SK-N-SH (cell line): ENCODE data around the gene MAP4K4. TPM values are rescaled to one million over a fixed set of nuclear protein-coding genes. Genes with fewer than 3 reads are reported as not detected.

ENCODE experiments used
- CTCF ChIA-PET: fragments of 300-600, 350-600 bp; formaldehyde crosslinking; extraction: SDS; loops from one replicate; lab custom pipeline; 2021; lab: Yijun Ruan, JAX
- POLR2A ChIA-PET: fragments of 350-600 bp; sonication (Branson Sonifier 250); formaldehyde crosslinking; extraction: SDS; loops from one replicate; lab custom pipeline; 2020; ENCODE audit warnings: antibody characterized with exemption, inconsistent platforms; lab: Yijun Ruan, JAX
- DNase-seq: peaks from one replicate; pipeline ENCODE4 v3.0.0; 2012
- H2AFZ ChIP-seq: fragments of 200-600 bp; sonication (generic); 2 replicates; pipeline ENCODE4 v1.8.1; 2016; ENCODE audit warnings: antibody characterized with exemption, mild to moderate bottlenecking, low read depth
- H3F3A ChIP-seq: fragments of 200-600 bp; sonication (generic); replicated peaks from 2 replicates; pipeline ENCODE3; 2016; ENCODE audit warnings: antibody characterized with exemption, mild to moderate bottlenecking; ENCODE audit not compliant: insufficient read depth
- H3K27ac ChIP-seq, 2 experiments: fragments of 200-500 bp in 1 of 2; fragments of 200-600 bp in 1 of 2; sonication (Bioruptor generic) in 1 of 2; sonication (generic), shearing (Covaris generic) in 1 of 2; 2 replicates each; pipeline versions ENCODE4 v1.5.1 to v1.6.1; 2014 to 2016; ENCODE audit warnings: low read depth in 2 of 2, inconsistent platforms in 1 of 2, low read length in 1 of 2, mild to moderate bottlenecking in 1 of 2, mixed read lengths in 1 of 2
- H3K27me3 ChIP-seq: fragments of 200-600 bp; sonication (generic), shearing (Covaris generic); 2 replicates; pipeline ENCODE4 v1.6.1; 2016; ENCODE audit warnings: mixed run types; ENCODE audit not compliant: insufficient read depth
- H3K36me3 ChIP-seq, 2 experiments: fragments of 200-500 bp in 1 of 2; fragments of 200-600 bp in 1 of 2; sonication (Bioruptor generic) in 1 of 2; sonication (generic) in 1 of 2; replicated peaks in 1 of 2; 2 replicates each; pipeline versions ENCODE3 to v1.5.1; 2014 to 2016; ENCODE audit warnings: low read length in 1 of 2, mild to moderate bottlenecking in 1 of 2; ENCODE audit not compliant: insufficient read depth in 2 of 2, control insufficient read depth in 1 of 2
- H3K4me1 ChIP-seq, 2 experiments: fragments of 200-500 bp in 1 of 2; fragments of 200-600 bp in 1 of 2; sonication (Bioruptor generic) in 1 of 2; sonication (generic), shearing (Covaris generic) in 1 of 2; 2 replicates each; pipeline versions ENCODE4 v1.5.1 to v1.6.1; 2014 to 2016; ENCODE audit warnings: low read depth in 1 of 2, low read length in 1 of 2, mixed run types in 1 of 2; ENCODE audit not compliant: insufficient read depth in 2 of 2, control insufficient read depth in 1 of 2
- H3K4me2 ChIP-seq: fragments of 200-600 bp; sonication (generic), shearing (Covaris generic); 2 replicates; pipeline ENCODE4 v1.6.1; 2017; ENCODE audit warnings: mixed run types
- H3K4me3 ChIP-seq, 2 experiments: fragments of 200-500 bp in 1 of 2; fragments of 200-600 bp in 1 of 2; sonication (Bioruptor generic) in 1 of 2; sonication (generic), shearing (Covaris generic) in 1 of 2; 2 replicates each; pipeline versions ENCODE4 v1.5.1 to v1.8.1; 2014 to 2016; ENCODE audit warnings: low read depth in 2 of 2, inconsistent platforms in 1 of 2, low read length in 1 of 2, mild to moderate bottlenecking in 1 of 2, mixed read lengths in 1 of 2, moderate library complexity in 1 of 2
- H3K79me2 ChIP-seq: fragments of 200-600 bp; sonication (generic); 2 replicates; pipeline ENCODE4 v1.8.1; 2017; ENCODE audit warnings: mild to moderate bottlenecking; ENCODE audit not compliant: insufficient read depth
- H3K9ac ChIP-seq: fragments of 200-600 bp; sonication (generic); 2 replicates; pipeline ENCODE4 v1.6.1; 2017; ENCODE audit warnings: mixed run types
- H3K9me2 ChIP-seq: fragments of 200-600 bp; sonication (generic); 2 replicates; pipeline ENCODE4 v1.6.1; 2017; ENCODE audit warnings: mixed run types
- H3K9me3 ChIP-seq: fragments of 200-600 bp; sonication (generic); 2 replicates; pipeline ENCODE4 v1.6.1; 2017; ENCODE audit warnings: mixed run types, mild to moderate bottlenecking, moderate library complexity
- H4K20me1 ChIP-seq: fragments of 200-600 bp; sonication (generic); 2 replicates; pipeline ENCODE4 v1.6.1; 2017; ENCODE audit warnings: mild to moderate bottlenecking, mixed run types; ENCODE audit not compliant: insufficient read depth
- CHD2 ChIP-seq: fragments of 150-350 bp; IDR thresholded peaks from 2 replicates; pipeline ENCODE4 v1.6.1; 2018; ENCODE audit warnings: low read length; ENCODE audit not compliant: partially characterized antibody
- ELF1 ChIP-seq: IDR thresholded peaks from 2 replicates; pipeline ENCODE4 v1.4.0; 2012
- EP300 ChIP-seq, 2 experiments: IDR thresholded peaks; 2 replicates each; pipeline versions ENCODE4 v1.4.0 to v1.6.1; 2012; ENCODE audit warnings: borderline replicate concordance in 1 of 2, low read depth in 1 of 2, low read length in 1 of 2
- EZH2phosphoT487 ChIP-seq: fragments of 200-600 bp; sonication (generic); IDR thresholded peaks from 2 replicates; pipeline ENCODE4 v1.6.1; 2017; ENCODE audit warnings: low read depth, mixed run types, mild to moderate bottlenecking, antibody characterized with exemption, moderate library complexity, borderline replicate concordance
- FOXJ3 ChIP-seq: sonication (generic); formaldehyde crosslinking; IDR thresholded peaks from 2 replicates; pipeline ENCODE4 v1.5.1; 2020; ENCODE audit warnings: mild to moderate bottlenecking, missing genetic modification reagents
- JUND ChIP-seq: IDR thresholded peaks from 2 replicates; pipeline ENCODE4 v1.4.0; 2012
- NFIC ChIP-seq: IDR thresholded peaks from 2 replicates; pipeline ENCODE4 v1.4.0; 2012; ENCODE audit warnings: borderline replicate concordance
- RAD21 ChIP-seq: IDR thresholded peaks from 2 replicates; pipeline ENCODE4 v1.6.1; 2012; ENCODE audit warnings: mild to moderate bottlenecking, low read length
- RCOR1 ChIP-seq: fragments of 150-350 bp; IDR thresholded peaks from 2 replicates; pipeline ENCODE4 v1.6.1; 2017; ENCODE audit warnings: antibody characterized with exemption, low read length
- REST ChIP-seq: IDR thresholded peaks from 2 replicates; pipeline ENCODE4 v1.6.1; 2012; ENCODE audit warnings: mild to moderate bottlenecking, low read depth, low read length, moderate library complexity
- SIN3A ChIP-seq: IDR thresholded peaks from 2 replicates; pipeline ENCODE4 v1.6.1; 2012; ENCODE audit warnings: low read depth, mild to moderate bottlenecking, low read length, moderate library complexity, borderline replicate concordance
- TAF1 ChIP-seq: IDR thresholded peaks from 2 replicates; pipeline ENCODE4 v1.6.1; 2012; ENCODE audit warnings: low read depth, mild to moderate bottlenecking, low read length, moderate library complexity, borderline replicate concordance
- YY1 ChIP-seq: IDR thresholded peaks from 2 replicates; pipeline ENCODE4 v1.4.0; 2012; ENCODE audit warnings: low read depth, mild to moderate bottlenecking
- WGBS: methylation state at CpG from one replicate; pipeline ENCODE4 v1.1.6; 2017; ENCODE audit warnings: low lambda C conversion rate; 5-methylcytosine and 5-hydroxymethylcytosine counted together
- polyA plus RNA-seq, 3 experiments: library from polyadenylated mRNA; depleted of rRNA; stranded (reverse); fragments of >200 nt; gene quantifications; 2 replicates each; pipeline ENCODE4 v1.2.3, GENCODE V29; 2012

MAP4K4 gene
- polyA plus RNA-seq, 1 of the 3 experiments (the other 2 are of a cell fraction): 72.9 TPM

GRCh38 chr2:101692041-101692440 lies 5.5 kb upstream of the MAP4K4 start:
- Histone ChIP-seq H3K4me2 (no peak overlapping the region), H3K9me2 (no peaks in the 10 kb centered on the region), H3K4me1 (peaks cover 0 to 5% of the 10 kb centered on the region in 2 experiments; a peak in 2 of 4 replicates), H3K36me3 (no peaks in the 10 kb centered on the region), H3K9me3 (no peaks in the 10 kb centered on the region), H3K4me3 (no peak overlapping the region), H3K79me2 (no peaks in the 10 kb centered on the region), H3K9ac (no peak overlapping the region), H3F3A (peaks cover 17% of the 10 kb centered on the region), H3K27me3 (no peaks in the 10 kb centered on the region), H4K20me1 (no peaks in the 10 kb centered on the region), H2AFZ (no peak overlapping the region), H3K27ac (no peak overlapping the region)
- 91% methylated on average over 3 of the region's 3 CpGs for WGBS
- POLR2A ChIA-PET: no interaction called here
- DNase-seq: no peak
- TF ChIP-seq RCOR1 (no peak), REST (no peak), TAF1 (no peak), FOXJ3 (CRISPR knock-in tag) (no peak), EZH2phosphoT487 (no peak), NFIC (no peak), SIN3A (no peak)
- CTCF ChIA-PET: interaction anchor here (1.0 to 1.1 kb wide), 2 partner anchors 182 to 273 kb away, joined by 4 to 5 read pairs; no protein-coding TSS in a partner anchor

GRCh38 chr2:101692766-101693165 lies 4.7 kb upstream of the MAP4K4 start:
- peaks cover 13% of the 10 kb centered on the region for H3F3A ChIP-seq
- WGBS: 90% methylated on average over 3 of the region's 3 CpGs
- H3K9me2 ChIP-seq: no peaks in the 10 kb centered on the region
- ChIA-PET CTCF (interaction anchor here (1.0 to 1.1 kb wide), 2 partner anchors 183 to 274 kb away, joined by 4 to 5 read pairs; no protein-coding TSS in a partner anchor), POLR2A (no interaction called here)
- no peaks in the 10 kb centered on the region for H3K36me3 ChIP-seq
- H3K4me3 ChIP-seq: no peak overlapping the region
- no peaks in the 10 kb centered on the region for H3K27me3 ChIP-seq
- H3K4me1 ChIP-seq: peaks cover 0 to 5% of the 10 kb centered on the region in 2 experiments; a peak in 2 of 4 replicates
- no peak overlapping the region for H3K27ac ChIP-seq
- no peak overlapping the region for H2AFZ ChIP-seq
- H3K79me2 ChIP-seq: no peaks in the 10 kb centered on the region
- H3K9me3 ChIP-seq: no peaks in the 10 kb centered on the region
- TF ChIP-seq RAD21 (no peak), EP300 (IDR thresholded peaks at IDR 0.05; ENCODE audit: borderline replicate concordance in 1 of 2, low read depth in 1 of 2, low read length in 1 of 2) (no peak), FOXJ3 (CRISPR knock-in tag) (no peak), EZH2phosphoT487 (no peak), CHD2 (no peak), YY1 (no peak), JUND (no peak), NFIC (no peak), ELF1 (no peak)
- no peak overlapping the region for H3K4me2 ChIP-seq
- H4K20me1 ChIP-seq: no peaks in the 10 kb centered on the region
- no peak for DNase-seq
- H3K9ac ChIP-seq: no peak overlapping the region
